ENCODE data around the gene YBEY.

- TF ChIP-seq, protein P1, sequence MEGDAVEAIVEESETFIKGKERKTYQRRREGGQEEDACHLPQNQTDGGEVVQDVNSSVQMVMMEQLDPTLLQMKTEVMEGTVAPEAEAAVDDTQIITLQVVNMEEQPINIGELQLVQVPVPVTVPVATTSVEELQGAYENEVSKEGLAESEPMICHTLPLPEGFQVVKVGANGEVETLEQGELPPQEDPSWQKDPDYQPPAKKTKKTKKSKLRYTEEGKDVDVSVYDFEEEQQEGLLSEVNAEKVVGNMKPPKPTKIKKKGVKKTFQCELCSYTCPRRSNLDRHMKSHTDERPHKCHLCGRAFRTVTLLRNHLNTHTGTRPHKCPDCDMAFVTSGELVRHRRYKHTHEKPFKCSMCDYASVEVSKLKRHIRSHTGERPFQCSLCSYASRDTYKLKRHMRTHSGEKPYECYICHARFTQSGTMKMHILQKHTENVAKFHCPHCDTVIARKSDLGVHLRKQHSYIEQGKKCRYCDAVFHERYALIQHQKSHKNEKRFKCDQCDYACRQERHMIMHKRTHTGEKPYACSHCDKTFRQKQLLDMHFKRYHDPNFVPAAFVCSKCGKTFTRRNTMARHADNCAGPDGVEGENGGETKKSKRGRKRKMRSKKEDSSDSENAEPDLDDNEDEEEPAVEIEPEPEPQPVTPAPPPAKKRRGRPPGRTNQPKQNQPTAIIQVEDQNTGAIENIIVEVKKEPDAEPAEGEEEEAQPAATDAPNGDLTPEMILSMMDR (conservative IDR thresholded peaks at IDR 0.05; ENCODE audit: low read length) = no peak; the same call in 1 of the 2 replicates
- no peak for TF ChIP-seq EZH2phosphoT487 (IDR thresholded peaks at IDR 0.05; ENCODE audit: borderline replicate concordance)
Observed at GRCh38 chr21:46245213-46245915, 40.8 kb upstream of the YBEY start.
